ENCODE results near the gene SAMD5. TPM values are rescaled to one million over a fixed set of nuclear protein-coding genes. Genes with fewer than 3 reads are reported as not detected.

The SAMD5 gene
- 0.23 TPM in 1 of 2 replicates, not detected in the other for total RNA-seq (2011; cell fraction: chromatin; rRNA removed; ENCODE audit: low replicate concordance)
- 0.13 TPM in 1 of 2 replicates, not detected in the other for total RNA-seq (2011; cell fraction: nucleolus; rRNA removed)
- total RNA-seq (2011; cell fraction: nucleoplasm; rRNA removed): 0.15 TPM in 1 of 2 replicates, not detected in the other
- total RNA-seq (2014; rRNA removed) (0.29 and 0.36 TPM in 2 replicates), total RNA-seq (2014; rRNA removed; fragmentation: Illumina TruSeq; extraction: Trizol) (0.58 and 0.80 TPM in 2 replicates), total RNA-seq (2015; rRNA removed; fragmentation: Illumina TruSeq; extraction: Trizol) (0.83 and 0.91 TPM in 2 replicates), total RNA-seq (2021) (0.55 and 0.58 TPM in 2 replicates), polyA plus RNA-seq (2011; rRNA removed) (0.08 and 0.61 TPM in 2 replicates), polyA plus RNA-seq (2014; fragmentation: Illumina TruSeq; extraction: Trizol) (0.44 and 0.62 TPM in 2 replicates), polyA plus RNA-seq (2014; fragmentation: Nextera tagmentation; extraction: Ambion mirVana) (under 1 TPM; 0.15 to 0.22 TPM), polyA plus RNA-seq (2014; rRNA removed) (0.20 and 0.30 TPM in 2 replicates), polyA minus RNA-seq (2011; rRNA and poly(A)+ RNA removed) (0.06 and 0.39 TPM in 2 replicates), Bru-seq, nascent RNA (percentile 46 among the genes with signal in this experiment), BruChase-seq, experiment 1, labeled RNA remaining after a 2-hour chase (percentile 42 among the genes with signal in this experiment), BruChase-seq, experiment 2, labeled RNA remaining after a 6-hour chase (percentile 47 among the genes with signal in this experiment)
- polyA plus RNA-seq (2011; cell fraction: cytosol; rRNA removed): 0.06 and 0.18 TPM in 2 replicates
- 0.14 and 0.33 TPM in 2 replicates for polyA plus RNA-seq (2011; cell fraction: nucleus; rRNA removed)
- polyA plus RNA-seq (2012): 0.39 and 0.57 TPM in 2 replicates
- 0.29 TPM in 1 of 2 replicates, not detected in the other for polyA minus RNA-seq (2011; cell fraction: cytosol; rRNA and poly(A)+ RNA removed)
- polyA minus RNA-seq (2011; cell fraction: nucleus; rRNA and poly(A)+ RNA removed): 0.40 TPM in 1 of 2 replicates, not detected in the other
- long read RNA-seq, experiment 1, partial matches to known transcripts: 1 of 3 reads
- long read RNA-seq, experiment 1, other reads (novel, unspliced or antisense): 2 of 3 reads
- long read RNA-seq, experiment 2: 0 reads
- long read RNA-seq, experiment 3: 0 reads

- under 1% methylated on average over 67 of the region's 90 CpGs for WGBS (ENCODE audit: insufficient coverage, low coverage, missing lambda C conversion rate)
- DNase-seq (ENCODE audit: extremely low read depth in 1 of 4, low spot score in 3 of 4) (peak; percentile 80 to 91 (median 86)), FAIRE-seq (no peak), ATAC-seq (peak; percentile 84)
- peak within 1 kb of the TSS; percentile 72 for H3K4me2 ChIP-seq (ENCODE audit: insufficient read depth, low read length)
- H3K9ac ChIP-seq (ENCODE audit: insufficient read depth in 1 of 2, low read depth in 2 of 2, low read length in 2 of 2): peak within 1 kb of the TSS in 1 of 2 experiments; percentile 90; a peak in 3 of 4 replicates
- no peak within 1 kb of the TSS for H3K27ac ChIP-seq (ENCODE audit: extremely low read depth, low read depth, low read length)
- in situ Hi-C loops (cut with MboI): loop anchor here (5.0 kb wide), 1 partner anchor 659 kb away; no protein-coding TSS in a partner anchor
- H3K79me2 ChIP-seq (ENCODE audit: control insufficient read depth, insufficient read depth, low read length): no peaks in the 10 kb centered on the region
- H3K4me1 ChIP-seq (replicated peaks in 1 of 2; ENCODE audit: control insufficient read depth in 2 of 2, insufficient read depth in 2 of 2, low read length in 2 of 2): peaks cover 18 to 29% of the 10 kb centered on the region in 2 experiments; a peak in 4 of 5 replicates
- CTCF ChIA-PET (ENCODE audit: low intra/inter-chr PET ratio): interaction anchor here (0.8 to 3.6 kb wide), 3 partner anchors 462 to 658 kb away, joined by 3 to 27 read pairs (median 11); no protein-coding TSS in a partner anchor
- no peaks in the 10 kb centered on the region for H3K9me1 ChIP-seq (ENCODE audit: control insufficient read depth, insufficient read depth, low read length)
- no TSS peak for BruUV-seq (replicated peaks)
- no peaks in the 10 kb centered on the region for H3K36me3 ChIP-seq (ENCODE audit: control insufficient read depth, insufficient read depth, low read length)
- peaks cover 9% of the 10 kb centered on the region; the same call in 1 of the 2 replicates for H4K20me1 ChIP-seq (replicated peaks; ENCODE audit: control insufficient read depth, insufficient read depth, low read length)
- POLR2A ChIA-PET: no interaction called here
- intact Hi-C loops (cut with micrococcal nuclease): loop anchor here (5.0 to 10.0 kb wide), 3 partner anchors 217 to 744 kb away; no protein-coding TSS in a partner anchor
- H3K27me3 ChIP-seq (ENCODE audit: control insufficient read depth in 2 of 2, insufficient read depth in 2 of 2, low read length in 2 of 2): peaks cover 9 to 43% of the 10 kb centered on the region in 2 experiments
- no peaks in the 10 kb centered on the region for H3K9me3 ChIP-seq (replicated peaks; ENCODE audit: control insufficient read depth, insufficient read depth, low read depth, low read length)
- H2AFZ ChIP-seq (ENCODE audit: low read depth, low read length): peak within 1 kb of the TSS; percentile 76
- peak within 1 kb of the TSS; percentile 34 for H3K4me3 ChIP-seq
- TF ChIP-seq, protein P1, sequence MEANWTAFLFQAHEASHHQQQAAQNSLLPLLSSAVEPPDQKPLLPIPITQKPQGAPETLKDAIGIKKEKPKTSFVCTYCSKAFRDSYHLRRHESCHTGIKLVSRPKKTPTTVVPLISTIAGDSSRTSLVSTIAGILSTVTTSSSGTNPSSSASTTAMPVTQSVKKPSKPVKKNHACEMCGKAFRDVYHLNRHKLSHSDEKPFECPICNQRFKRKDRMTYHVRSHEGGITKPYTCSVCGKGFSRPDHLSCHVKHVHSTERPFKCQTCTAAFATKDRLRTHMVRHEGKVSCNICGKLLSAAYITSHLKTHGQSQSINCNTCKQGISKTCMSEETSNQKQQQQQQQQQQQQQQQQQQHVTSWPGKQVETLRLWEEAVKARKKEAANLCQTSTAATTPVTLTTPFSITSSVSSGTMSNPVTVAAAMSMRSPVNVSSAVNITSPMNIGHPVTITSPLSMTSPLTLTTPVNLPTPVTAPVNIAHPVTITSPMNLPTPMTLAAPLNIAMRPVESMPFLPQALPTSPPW (CRISPR knock-in tag; IDR thresholded peaks at IDR 0.05): peak; percentile 54; the same call in 1 of the 2 replicates
- TF ChIP-seq ZNF57 (CRISPR knock-in tag; IDR thresholded peaks at IDR 0.05) (no peak), ZNF3 (CRISPR knock-in tag; IDR thresholded peaks at IDR 0.05) (no peak), ZNF263 (CRISPR knock-in tag; IDR thresholded peaks at IDR 0.05; ENCODE audit: borderline replicate concordance) (no peak), POU5F1 (IDR thresholded peaks at IDR 0.05; ENCODE audit: borderline replicate concordance, low read depth, low read length, partially characterized antibody) (no peak), STAG1 (CRISPR knock-in tag; IDR thresholded peaks at IDR 0.05; ENCODE audit: borderline replicate concordance) (no peak), ZKSCAN1 (IDR thresholded peaks at IDR 0.05; ENCODE audit: low read depth, low read length) (no peak)
- TF ChIP-seq, protein P2, sequence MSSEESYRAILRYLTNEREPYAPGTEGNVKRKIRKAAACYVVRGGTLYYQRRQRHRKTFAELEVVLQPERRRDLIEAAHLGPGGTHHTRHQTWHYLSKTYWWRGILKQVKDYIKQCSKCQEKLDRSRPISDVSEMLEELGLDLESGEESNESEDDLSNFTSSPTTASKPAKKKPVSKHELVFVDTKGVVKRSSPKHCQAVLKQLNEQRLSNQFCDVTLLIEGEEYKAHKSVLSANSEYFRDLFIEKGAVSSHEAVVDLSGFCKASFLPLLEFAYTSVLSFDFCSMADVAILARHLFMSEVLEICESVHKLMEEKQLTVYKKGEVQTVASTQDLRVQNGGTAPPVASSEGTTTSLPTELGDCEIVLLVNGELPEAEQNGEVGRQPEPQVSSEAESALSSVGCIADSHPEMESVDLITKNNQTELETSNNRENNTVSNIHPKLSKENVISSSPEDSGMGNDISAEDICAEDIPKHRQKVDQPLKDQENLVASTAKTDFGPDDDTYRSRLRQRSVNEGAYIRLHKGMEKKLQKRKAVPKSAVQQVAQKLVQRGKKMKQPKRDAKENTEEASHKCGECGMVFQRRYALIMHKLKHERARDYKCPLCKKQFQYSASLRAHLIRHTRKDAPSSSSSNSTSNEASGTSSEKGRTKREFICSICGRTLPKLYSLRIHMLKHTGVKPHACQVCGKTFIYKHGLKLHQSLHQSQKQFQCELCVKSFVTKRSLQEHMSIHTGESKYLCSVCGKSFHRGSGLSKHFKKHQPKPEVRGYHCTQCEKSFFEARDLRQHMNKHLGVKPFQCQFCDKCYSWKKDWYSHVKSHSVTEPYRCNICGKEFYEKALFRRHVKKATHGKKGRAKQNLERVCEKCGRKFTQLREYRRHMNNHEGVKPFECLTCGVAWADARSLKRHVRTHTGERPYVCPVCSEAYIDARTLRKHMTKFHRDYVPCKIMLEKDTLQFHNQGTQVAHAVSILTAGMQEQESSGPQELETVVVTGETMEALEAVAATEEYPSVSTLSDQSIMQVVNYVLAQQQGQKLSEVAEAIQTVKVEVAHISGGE (CRISPR knock-in tag; IDR thresholded peaks at IDR 0.05): no peak
These were observed at the start of gene SAMD5 for GRCh38 chr6:147508042-147508865. TSS of gene SAMD5 (plus strand) at chr6:147508690. CDS start at chr6:147508929, 239 bp downstream.

Data from K562 (cell line).